Esophagus muscularis mucosa (tissue), 3 donors: Measurements from ENCODE around the gene RNU5B-1.

Experiments used
- POLR2A ChIP-seq: fragments of 450-650 bp; IDR thresholded peaks from one replicate; pipeline ENCODE4 v1.6.1; 2017; ENCODE audit warnings: antibody characterized with exemption, moderate library complexity, mild to moderate bottlenecking, low read depth
- TF ChIP-seq, protein P1 (sequence below), 3 experiments: fragments of 200-600 bp in 2 of 3; fragments of 450-650 bp in 1 of 3; sonication (generic) in 2 of 3; IDR thresholded peaks; one replicate each; pipeline ENCODE4 v1.5.1; 2017 to 2019; ENCODE audit warnings: antibody characterized with exemption in 3 of 3, mild to moderate bottlenecking in 2 of 3, moderate library complexity in 1 of 3

DNA sequence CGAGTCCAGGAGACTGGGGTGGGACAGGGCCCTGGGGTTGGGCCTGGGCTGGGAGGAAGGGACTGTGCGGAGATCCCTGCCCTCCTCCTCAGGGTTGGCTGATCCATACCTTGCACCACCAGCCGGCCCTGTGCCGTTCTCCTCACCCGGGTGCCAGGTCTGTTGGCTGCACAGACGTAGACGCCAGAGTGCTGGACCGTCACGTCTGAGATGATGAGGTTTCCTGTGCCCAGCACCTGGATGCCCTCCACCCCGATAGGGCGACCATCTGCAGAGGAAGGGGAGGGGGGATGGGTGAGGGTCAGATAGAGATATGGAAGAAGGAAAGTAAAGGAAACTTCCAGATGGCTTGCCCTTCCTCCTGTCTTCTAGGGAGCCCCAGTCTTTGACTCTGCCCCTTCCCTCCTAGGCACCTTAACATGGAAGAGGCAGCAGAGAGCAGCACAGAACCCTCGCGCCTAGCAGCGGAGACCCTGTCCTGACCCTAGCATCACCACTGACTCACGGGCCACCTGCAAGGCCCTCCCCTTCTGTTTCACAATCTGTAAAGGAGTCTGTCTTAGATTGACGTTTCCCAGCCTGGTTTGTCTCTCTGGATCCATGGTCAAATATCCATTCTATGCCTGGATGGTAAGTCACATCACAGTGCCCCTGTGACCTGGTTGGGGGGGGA, 28.8 kb downstream of the RNU5B-1 start:
- TF ChIP-seq, protein P1, sequence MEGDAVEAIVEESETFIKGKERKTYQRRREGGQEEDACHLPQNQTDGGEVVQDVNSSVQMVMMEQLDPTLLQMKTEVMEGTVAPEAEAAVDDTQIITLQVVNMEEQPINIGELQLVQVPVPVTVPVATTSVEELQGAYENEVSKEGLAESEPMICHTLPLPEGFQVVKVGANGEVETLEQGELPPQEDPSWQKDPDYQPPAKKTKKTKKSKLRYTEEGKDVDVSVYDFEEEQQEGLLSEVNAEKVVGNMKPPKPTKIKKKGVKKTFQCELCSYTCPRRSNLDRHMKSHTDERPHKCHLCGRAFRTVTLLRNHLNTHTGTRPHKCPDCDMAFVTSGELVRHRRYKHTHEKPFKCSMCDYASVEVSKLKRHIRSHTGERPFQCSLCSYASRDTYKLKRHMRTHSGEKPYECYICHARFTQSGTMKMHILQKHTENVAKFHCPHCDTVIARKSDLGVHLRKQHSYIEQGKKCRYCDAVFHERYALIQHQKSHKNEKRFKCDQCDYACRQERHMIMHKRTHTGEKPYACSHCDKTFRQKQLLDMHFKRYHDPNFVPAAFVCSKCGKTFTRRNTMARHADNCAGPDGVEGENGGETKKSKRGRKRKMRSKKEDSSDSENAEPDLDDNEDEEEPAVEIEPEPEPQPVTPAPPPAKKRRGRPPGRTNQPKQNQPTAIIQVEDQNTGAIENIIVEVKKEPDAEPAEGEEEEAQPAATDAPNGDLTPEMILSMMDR (IDR thresholded peaks at IDR 0.05), result no peak
- TF ChIP-seq POLR2A, result no peak
